ENCODE data around the gene ADGRD1. TPM values are rescaled to one million over a fixed set of nuclear protein-coding genes. Genes with fewer than 3 reads are reported as not detected.

The ADGRD1 gene
- total RNA-seq, 8 experiments from 2014 or later: 0.67 to 25.2 (median 2.9) TPM

GRCh38 chr12:130945786-130946492 is 7.8 kb upstream of the ADGRD1 start:
- Histone ChIP-seq H3K4me1 (replicated peaks in 1 of 2) (peaks cover 0 to 6% of the 10 kb centered on the region in 2 donors), H3K4me3 (no peak overlapping the region), H3K27ac (no peak overlapping the region)
- WGBS, 10 experiments: 6 to 96% (median 78%) methylated on average over 1 to 5 of the region's 7 CpGs
- in situ Hi-C loops (cut with MboI; ENCODE audit: low pct_unique_long_range_greater_than_20kb in 2 of 9, low sequenced_read_pairs in 9 of 9, unreplicated experiment in 9 of 9): loop anchor here in 1 of 9 experiments (25.0 kb wide), 1 partner anchor 166 kb away; no protein-coding TSS in a partner anchor
- peak in 2 of 8 experiments; percentile 72 to 73 for ATAC-seq (replicated peaks in 6 of 8)

GRCh38 chr12:130947028-130947613 is 6.6 kb upstream of the ADGRD1 start:
- peak in 4 of 8 experiments; percentile 39 to 89 (median 82) for ATAC-seq (replicated peaks in 6 of 8)
- WGBS, 10 experiments: 29 to 100% (median 74%) methylated on average over 1 to 2 of the region's 2 CpGs; no CpG with 5 or more reads in 2 of the 10 experiments
- Histone ChIP-seq H3K4me3 (no peak overlapping the region), H3K27ac (no peak overlapping the region), H3K4me1 (replicated peaks in 1 of 2) (peaks cover 5 to 12% of the 10 kb centered on the region in 2 donors)
- in situ Hi-C loops (cut with MboI; ENCODE audit: low pct_unique_long_range_greater_than_20kb in 2 of 9, low sequenced_read_pairs in 9 of 9, unreplicated experiment in 9 of 9): loop anchor here in 1 of 9 experiments (25.0 kb wide), 1 partner anchor 165 kb away; no protein-coding TSS in a partner anchor

GRCh38 chr12:130948136-130948535 is 5.6 kb upstream of the ADGRD1 start:
- no peak overlapping the region for H3K27ac ChIP-seq
- peaks cover 14 to 22% of the 10 kb centered on the region in 2 donors for H3K4me1 ChIP-seq (replicated peaks in 1 of 2)
- ATAC-seq (replicated peaks in 6 of 8): peak in 4 of 8 experiments; percentile 30 to 69 (median 50)
- H3K4me3 ChIP-seq: no peak overlapping the region
- in situ Hi-C loops (cut with MboI; ENCODE audit: low pct_unique_long_range_greater_than_20kb in 2 of 9, low sequenced_read_pairs in 9 of 9, unreplicated experiment in 9 of 9): loop anchor here in 1 of 9 experiments (25.0 kb wide), 1 partner anchor 164 kb away; no protein-coding TSS in a partner anchor
- WGBS, 10 experiments: 30 to 100% (median 81%) methylated on average over 2 to 9 of the region's 10 CpGs; no CpG with 5 or more reads in 1 of the 10 experiments

GRCh38 chr12:130948751-130949150 is 5.0 kb upstream of the ADGRD1 start:
- no peak overlapping the region for H3K27ac ChIP-seq
- H3K4me3 ChIP-seq: no peak overlapping the region
- WGBS, 10 experiments: 0 to 100% (median 94%) methylated on average over 1 to 5 of the region's 10 CpGs; no CpG with 5 or more reads in 5 of the 10 experiments
- H3K4me1 ChIP-seq (replicated peaks in 1 of 2): peaks cover 17 to 23% of the 10 kb centered on the region in 2 donors
- no peak for ATAC-seq (replicated peaks in 6 of 8)
- in situ Hi-C loops (cut with MboI; ENCODE audit: low pct_unique_long_range_greater_than_20kb in 2 of 9, low sequenced_read_pairs in 9 of 9, unreplicated experiment in 9 of 9): loop anchor here in 1 of 9 experiments (25.0 kb wide), 1 partner anchor 164 kb away; no protein-coding TSS in a partner anchor

- Histone ChIP-seq H3K27ac (no peak overlapping the region), H3K4me1 (replicated peaks in 1 of 2) (peaks cover 20 to 23% of the 10 kb centered on the region in 2 donors), H3K4me3 (no peak overlapping the region)
- no peak for ATAC-seq (replicated peaks in 6 of 8)
- in situ Hi-C loops (cut with MboI; ENCODE audit: low pct_unique_long_range_greater_than_20kb in 2 of 9, low sequenced_read_pairs in 9 of 9, unreplicated experiment in 9 of 9): loop anchor here in 1 of 9 experiments (25.0 kb wide), 1 partner anchor 162 kb away; no protein-coding TSS in a partner anchor
- 50 to 100% (median 83%) methylated on average over 1 to 10 of the region's 11 CpGs; no CpG with 5 or more reads in 2 of the 10 experiments for WGBS, 10 experiments
These were observed 3.9 kb upstream of the ADGRD1 start for GRCh38 chr12:130949806-130950205.

- ATAC-seq (replicated peaks in 6 of 8): no peak
- peak overlapping the region in 1 of 2 donors; percentile 42 for H3K27ac ChIP-seq
- in situ Hi-C loops (cut with MboI; ENCODE audit: low pct_unique_long_range_greater_than_20kb in 2 of 9, low sequenced_read_pairs in 9 of 9, unreplicated experiment in 9 of 9): no loop called here
- peaks cover 20 to 23% of the 10 kb centered on the region in 2 donors for H3K4me1 ChIP-seq (replicated peaks in 1 of 2)
- 55 to 92% (median 80%) methylated on average over 1 to 8 of the region's 13 CpGs; no CpG with 5 or more reads in 3 of the 10 experiments for WGBS, 10 experiments
- no peak overlapping the region for H3K4me3 ChIP-seq
These were observed 2.1 kb upstream of the ADGRD1 start for GRCh38 chr12:130951636-130952035.

- H3K4me1 ChIP-seq (replicated peaks in 1 of 2): peaks cover 20 to 23% of the 10 kb centered on the region in 2 donors
- 30 to 60% (median 48%) methylated on average over 2 to 7 of the region's 14 CpGs; no CpG with 5 or more reads in 2 of the 10 experiments for WGBS, 10 experiments
- peak in 6 of 8 experiments; percentile 59 to 84 (median 74) for ATAC-seq (replicated peaks in 6 of 8)
- peak overlapping the region; percentile 42 to 70 for H3K27ac ChIP-seq
- H3K4me3 ChIP-seq: no peak overlapping the region
- in situ Hi-C loops (cut with MboI; ENCODE audit: low pct_unique_long_range_greater_than_20kb in 2 of 9, low sequenced_read_pairs in 9 of 9, unreplicated experiment in 9 of 9): no loop called here
These were observed 1.3 kb upstream of the ADGRD1 start for GRCh38 chr12:130952171-130952954.

GRCh38 chr12:130954544-130954831 is 781 bp downstream of the ADGRD1 start:
- ATAC-seq (replicated peaks in 6 of 8): no peak
- Histone ChIP-seq H3K4me1 (replicated peaks in 1 of 2) (peaks cover 29 to 34% of the 10 kb centered on the region in 2 donors), H3K4me3 (no peak overlapping the region), H3K27ac (no peak overlapping the region)
- WGBS, 10 experiments: 5 to 100% (median 93%) methylated on average over 2 to 6 of the region's 9 CpGs; no CpG with 5 or more reads in 5 of the 10 experiments
- in situ Hi-C loops (cut with MboI; ENCODE audit: low pct_unique_long_range_greater_than_20kb in 2 of 9, low sequenced_read_pairs in 9 of 9, unreplicated experiment in 9 of 9): no loop called here

- Histone ChIP-seq H3K27ac (no peak overlapping the region), H3K4me1 (replicated peaks in 1 of 2) (peaks cover 29 to 34% of the 10 kb centered on the region in 2 donors), H3K4me3 (no peak overlapping the region)
- ATAC-seq (replicated peaks in 6 of 8): peak in 2 of 8 experiments; percentile 15 to 38
- WGBS, 10 experiments: no CpG with 5 or more reads among the region's 11 CpGs
- in situ Hi-C loops (cut with MboI; ENCODE audit: low pct_unique_long_range_greater_than_20kb in 2 of 9, low sequenced_read_pairs in 9 of 9, unreplicated experiment in 9 of 9): no loop called here
These were observed 1.6 kb downstream of the ADGRD1 start for GRCh38 chr12:130955238-130955816.

GRCh38 chr12:130956009-130956408 is 2.3 kb downstream of the ADGRD1 start:
- whole genome bisulfite sequencing, 10 experiments: 50 to 100% (median 96%) methylated on average over 1 to 5 of the region's 11 CpGs; no CpG with 5 or more reads in 6 of the 10 experiments
- Histone ChIP-seq H3K27ac (no peak overlapping the region), H3K4me1 (replicated peaks in 1 of 2) (peaks cover 29 to 34% of the 10 kb centered on the region in 2 donors), H3K4me3 (no peak overlapping the region)
- ATAC-seq (replicated peaks in 6 of 8): no peak
- in situ Hi-C loops (cut with MboI; ENCODE audit: low pct_unique_long_range_greater_than_20kb in 2 of 9, low sequenced_read_pairs in 9 of 9, unreplicated experiment in 9 of 9): no loop called here

GRCh38 chr12:130956456-130957303 is 3.0 kb downstream of the ADGRD1 start:
- WGBS, 10 experiments: 56 to 100% (median 100%) methylated on average over 1 to 6 of the region's 14 CpGs; no CpG with 5 or more reads in 5 of the 10 experiments
- Histone ChIP-seq H3K4me3 (no peak overlapping the region), H3K4me1 (replicated peaks in 1 of 2) (peaks cover 29 to 32% of the 10 kb centered on the region in 2 donors), H3K27ac (no peak overlapping the region)
- ATAC-seq (replicated peaks in 6 of 8): no peak
- in situ Hi-C loops (cut with MboI; ENCODE audit: low pct_unique_long_range_greater_than_20kb in 2 of 9, low sequenced_read_pairs in 9 of 9, unreplicated experiment in 9 of 9): no loop called here

GRCh38 chr12:130957304-130957621 is 3.6 kb downstream of the ADGRD1 start:
- Histone ChIP-seq H3K27ac (no peak overlapping the region), H3K4me1 (replicated peaks in 1 of 2) (peaks cover 23 to 31% of the 10 kb centered on the region in 2 donors), H3K4me3 (no peak overlapping the region)
- in situ Hi-C loops (cut with MboI; ENCODE audit: low pct_unique_long_range_greater_than_20kb in 2 of 9, low sequenced_read_pairs in 9 of 9, unreplicated experiment in 9 of 9): no loop called here
- no peak for ATAC-seq (replicated peaks in 6 of 8)
- WGBS, 10 experiments: 62 to 94% (median 86%) methylated on average over 1 to 6 of the region's 7 CpGs; no CpG with 5 or more reads in 6 of the 10 experiments
